NT2/D1 (cell line): ENCODE measurements around the gene OR10H1.

Experiments used
- SUZ12 ChIP-seq: IDR thresholded peaks from 2 replicates; pipeline ENCODE4 v1.6.1; 2011; ENCODE audit not compliant: insufficient read length, insufficient read depth; ENCODE audit errors: extremely low read depth
- YY1 ChIP-seq: IDR thresholded peaks from 2 replicates; pipeline ENCODE4 v1.6.1; 2011; ENCODE audit not compliant: insufficient read length, insufficient read depth
- ZNF274 ChIP-seq: IDR thresholded peaks from 2 replicates; pipeline ENCODE4 v1.6.1; 2011; ENCODE audit warnings: mild to moderate bottlenecking, low read depth, low read length

DNA sequence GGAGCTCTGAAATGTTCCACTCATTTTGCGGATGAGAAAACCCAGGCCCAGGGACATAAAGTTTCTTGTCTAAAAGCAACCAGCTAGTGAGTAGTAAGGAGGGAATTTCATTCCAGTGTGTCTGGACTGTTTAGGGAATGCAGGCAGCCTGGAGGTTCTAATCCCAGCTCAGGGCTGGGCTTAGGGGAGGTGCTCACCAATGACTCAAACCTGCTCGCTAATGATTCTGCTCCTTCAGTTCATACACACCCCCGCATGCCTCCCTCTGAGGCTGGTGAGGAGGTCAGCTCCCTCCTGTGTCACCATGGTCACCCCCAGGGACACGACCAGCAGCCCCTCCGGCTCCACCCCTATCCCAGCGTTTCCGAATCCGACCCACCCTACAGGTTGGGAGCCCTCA, 47.8 kb upstream of the OR10H1 start:
- TF ChIP-seq YY1 = no peak
- TF ChIP-seq ZNF274 = no peak
- no peak for TF ChIP-seq SUZ12
